Keratinocyte (primary cell): ENCODE measurements around the gene HHIP. TPM values are rescaled to one million over a fixed set of nuclear protein-coding genes. Genes with fewer than 3 reads are reported as not detected.

Source experiments
- DNase-seq: peaks from one replicate; pipeline ENCODE4 v3.0.0-alpha.2; 2011; ENCODE audit warnings: low read depth, missing footprints, low spot score
- FAIRE-seq: peaks from 2 replicates; lab custom pipeline; 2011; peaks lifted over from hg19 to GRCh38; lab: Jason Lieb, UNC
- H2AFZ ChIP-seq: 2 replicates; pipeline ENCODE4 v1.6.0; 2012; ENCODE audit warnings: low read length, control low read depth, inconsistent platforms; ENCODE audit not compliant: control insufficient read depth
- H3K27ac ChIP-seq: 2 replicates; pipeline ENCODE4 v1.5.1; 2011; ENCODE audit warnings: low read length; ENCODE audit not compliant: control insufficient read depth, insufficient read depth
- H3K27me3 ChIP-seq: 3 replicates; pipeline ENCODE4 v1.6.0; 2011; ENCODE audit warnings: low read length; ENCODE audit not compliant: control insufficient read depth, insufficient read depth; ENCODE audit errors: extremely low read depth
- H3K36me3 ChIP-seq, 2 experiments: 2 replicates in 1 of 2; 3 replicates in 1 of 2; pipeline ENCODE4 v1.5.1; 2011; ENCODE audit warnings: low read length in 2 of 2, mild to moderate bottlenecking in 1 of 2; ENCODE audit not compliant: control insufficient read depth in 2 of 2, insufficient read depth in 2 of 2; ENCODE audit errors: extremely low read depth in 1 of 2
- H3K4me1 ChIP-seq: 3 replicates; pipeline ENCODE4 v1.5.1; 2011; ENCODE audit warnings: low read length; ENCODE audit not compliant: control insufficient read depth, insufficient read depth; ENCODE audit errors: extremely low read depth
- H3K4me2 ChIP-seq: 3 replicates; pipeline ENCODE4 v1.6.0; 2011; ENCODE audit warnings: low read depth, low read length; ENCODE audit not compliant: control insufficient read depth, insufficient read depth; ENCODE audit errors: extremely low read depth
- H3K4me3 ChIP-seq, 3 experiments: fragments of 200-600 bp in 1 of 3; sonication (generic) in 1 of 3; 2 replicates in 2 of 3; 3 replicates in 1 of 3; pipeline ENCODE4 v1.5.1; 2011 to 2016; ENCODE audit warnings: low read length in 3 of 3, mild to moderate bottlenecking in 3 of 3, control low read depth in 2 of 3, inconsistent platforms in 1 of 3, low read depth in 1 of 3, mixed read lengths in 1 of 3, mixed run types in 1 of 3, moderate library complexity in 1 of 3; ENCODE audit not compliant: control insufficient read depth in 2 of 3, insufficient read depth in 2 of 3; ENCODE audit errors: extremely low read depth in 1 of 3
- H3K79me2 ChIP-seq: 2 replicates; pipeline ENCODE4 v1.6.0; 2012; ENCODE audit warnings: low read length; ENCODE audit not compliant: control insufficient read depth, insufficient read depth
- H3K9ac ChIP-seq: 3 replicates; pipeline ENCODE4 v1.6.0; 2011; ENCODE audit warnings: low read length; ENCODE audit not compliant: control insufficient read depth, insufficient read depth; ENCODE audit errors: extremely low read depth
- H3K9me1 ChIP-seq: 3 replicates; pipeline ENCODE4 v1.6.0; 2011; ENCODE audit warnings: low read length; ENCODE audit not compliant: control insufficient read depth, insufficient read depth; ENCODE audit errors: extremely low read depth
- H3K9me3 ChIP-seq: 2 replicates; pipeline ENCODE4 v1.5.1; 2012; ENCODE audit warnings: low read depth, low read length; ENCODE audit not compliant: control insufficient read depth
- H4K20me1 ChIP-seq: 3 replicates; pipeline ENCODE4 v1.6.0; 2011; ENCODE audit warnings: low read length; ENCODE audit not compliant: control insufficient read depth, insufficient read depth; ENCODE audit errors: extremely low read depth
- EZH2 ChIP-seq: IDR thresholded peaks from one replicate; pipeline ENCODE4 v1.6.1; 2012; ENCODE audit warnings: inconsistent platforms, mild to moderate bottlenecking, low read length, moderate library complexity
- dilution Hi-C: fragments of 300-500 bp; cut with MboI; formaldehyde crosslinking; loops from one replicate; pipeline ENCODE4 v1.7.0; 2020; ENCODE audit warnings: low sequenced_read_pairs; ENCODE audit not compliant: extremely low pct_ligation_motif_present
- polyA plus RNA-seq, 5 experiments: library from polyadenylated mRNA; depleted of rRNA in 3 of 5; stranded (reverse) in 3 of 5; stranded (forward) in 1 of 5; unstranded in 1 of 5; fragments of >200 nt; gene quantifications; 1 replicate in 1 of 5; 2 replicates in 3 of 5; 3 replicates in 1 of 5; pipeline versions ENCODE4 v1.2.1 to v1.2.3, GENCODE V29; 2011 to 2012; ENCODE audit warnings: missing spikeins in 2 of 5, low read depth in 1 of 5, low replicate concordance in 1 of 5
- TF ChIP-seq, protein P1 (sequence below), 3 experiments: IDR thresholded peaks in 1 of 3; conservative IDR thresholded peaks in 1 of 3; optimal IDR thresholded peaks in 1 of 3; 2 replicates in 2 of 3; 3 replicates in 1 of 3; pipeline versions ENCODE3 to v1.5.1; 2011; ENCODE audit warnings: low read length in 3 of 3, mild to moderate bottlenecking in 3 of 3, moderate library complexity in 2 of 3, control low read depth in 1 of 3, inconsistent platforms in 1 of 3; ENCODE audit not compliant: insufficient read depth in 2 of 3; ENCODE audit errors: extremely low read depth in 1 of 3

The HHIP gene
- polyA plus RNA-seq, 1 donor (not counting 4 experiments of a cell fraction or from before 2014, with no cell fraction given) = 0.20 TPM

DNA sequence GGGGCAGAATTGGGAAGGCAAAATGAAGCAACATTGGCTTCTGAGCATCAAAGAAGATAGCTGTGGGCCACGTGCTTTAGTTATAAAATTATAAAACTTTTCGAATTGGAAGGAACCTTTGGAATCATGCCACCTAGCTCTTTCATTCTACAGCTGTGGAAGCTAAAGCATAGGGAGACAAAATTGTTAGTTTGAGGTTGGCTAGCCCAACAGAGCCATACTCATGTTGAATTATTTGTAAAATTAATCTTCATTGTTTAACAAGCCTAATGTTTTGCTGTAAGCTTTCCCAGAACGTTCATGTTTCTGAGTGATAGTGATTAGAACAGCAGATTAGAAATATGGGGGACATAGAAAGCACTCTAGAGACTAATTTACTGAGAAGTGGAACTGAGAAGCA lies 35.9 kb downstream of the HHIP start:
- dilution Hi-C loops = no loop called here

DNA sequence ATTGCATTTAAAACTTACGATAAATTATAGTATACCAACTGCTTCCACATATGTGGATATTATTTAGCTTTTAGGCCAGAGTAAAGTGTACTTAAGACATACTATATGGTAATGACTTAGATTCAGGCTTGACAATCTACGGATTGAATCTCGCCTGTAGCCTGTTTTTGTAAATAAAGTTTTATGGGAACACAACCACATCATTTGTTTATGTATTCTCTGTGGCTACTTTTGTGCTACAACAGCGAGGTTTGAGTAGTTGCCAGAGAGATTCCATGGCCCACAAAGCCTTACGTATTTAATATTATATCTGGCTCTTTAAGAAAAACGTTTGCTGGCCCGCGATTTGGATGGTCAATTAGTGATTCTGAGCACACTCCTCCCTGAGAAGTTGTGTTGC lies 37.6 kb downstream of the HHIP start:
- H3K79me2 ChIP-seq = no peaks in the 10 kb centered on the region
- H3K27ac ChIP-seq = no peak overlapping the region
- no peak overlapping the region for H3K4me3 ChIP-seq
- H3K4me2 ChIP-seq = no peak overlapping the region
- H3K4me1 ChIP-seq = no peaks in the 10 kb centered on the region
- no peaks in the 10 kb centered on the region for H3K36me3 ChIP-seq
- no peak overlapping the region for H3K9ac ChIP-seq
- H2AFZ ChIP-seq = no peak overlapping the region
- H4K20me1 ChIP-seq = no peaks in the 10 kb centered on the region
- H3K27me3 ChIP-seq = no peaks in the 10 kb centered on the region
- H3K9me1 ChIP-seq = no peaks in the 10 kb centered on the region
- FAIRE-seq = no peak
- TF ChIP-seq EZH2 = no peak
- TF ChIP-seq, protein P1, sequence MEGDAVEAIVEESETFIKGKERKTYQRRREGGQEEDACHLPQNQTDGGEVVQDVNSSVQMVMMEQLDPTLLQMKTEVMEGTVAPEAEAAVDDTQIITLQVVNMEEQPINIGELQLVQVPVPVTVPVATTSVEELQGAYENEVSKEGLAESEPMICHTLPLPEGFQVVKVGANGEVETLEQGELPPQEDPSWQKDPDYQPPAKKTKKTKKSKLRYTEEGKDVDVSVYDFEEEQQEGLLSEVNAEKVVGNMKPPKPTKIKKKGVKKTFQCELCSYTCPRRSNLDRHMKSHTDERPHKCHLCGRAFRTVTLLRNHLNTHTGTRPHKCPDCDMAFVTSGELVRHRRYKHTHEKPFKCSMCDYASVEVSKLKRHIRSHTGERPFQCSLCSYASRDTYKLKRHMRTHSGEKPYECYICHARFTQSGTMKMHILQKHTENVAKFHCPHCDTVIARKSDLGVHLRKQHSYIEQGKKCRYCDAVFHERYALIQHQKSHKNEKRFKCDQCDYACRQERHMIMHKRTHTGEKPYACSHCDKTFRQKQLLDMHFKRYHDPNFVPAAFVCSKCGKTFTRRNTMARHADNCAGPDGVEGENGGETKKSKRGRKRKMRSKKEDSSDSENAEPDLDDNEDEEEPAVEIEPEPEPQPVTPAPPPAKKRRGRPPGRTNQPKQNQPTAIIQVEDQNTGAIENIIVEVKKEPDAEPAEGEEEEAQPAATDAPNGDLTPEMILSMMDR (optimal IDR thresholded peaks at IDR 0.05 in 1 of 3, IDR thresholded peaks at IDR 0.05 in 1 of 3, conservative IDR thresholded peaks at IDR 0.05 in 1 of 3; ENCODE audit: extremely low read depth in 1 of 3, insufficient read depth in 2 of 3, low read length in 3 of 3) = no peak
- dilution Hi-C loops = no loop called here
- DNase-seq = no peak
- H3K9me3 ChIP-seq = no peaks in the 10 kb centered on the region

More for the DNA sequence above, 35.9 kb downstream of the HHIP start:
- no peak overlapping the region for H3K4me2 ChIP-seq
- H4K20me1 ChIP-seq = no peaks in the 10 kb centered on the region
- no peaks in the 10 kb centered on the region for H3K9me1 ChIP-seq
- H3K4me1 ChIP-seq = no peaks in the 10 kb centered on the region
- no peaks in the 10 kb centered on the region for H3K9me3 ChIP-seq
- H3K27me3 ChIP-seq = no peaks in the 10 kb centered on the region
- H3K4me3 ChIP-seq = no peak overlapping the region
- H3K27ac ChIP-seq = no peak overlapping the region
- no peak overlapping the region for H3K9ac ChIP-seq
- H3K36me3 ChIP-seq = no peaks in the 10 kb centered on the region
- TF ChIP-seq, protein P1 (optimal IDR thresholded peaks at IDR 0.05 in 1 of 3, IDR thresholded peaks at IDR 0.05 in 1 of 3, conservative IDR thresholded peaks at IDR 0.05 in 1 of 3; ENCODE audit: extremely low read depth in 1 of 3, insufficient read depth in 2 of 3, low read length in 3 of 3) = no peak
- no peak for TF ChIP-seq EZH2
- no peak for FAIRE-seq
- no peak for DNase-seq
- peak overlapping the region; percentile 33 for H2AFZ ChIP-seq
- H3K79me2 ChIP-seq = no peaks in the 10 kb centered on the region
